GM18868 (cell line): ENCODE measurements around the gene DDX27.
"Not testable (repeated sequence)": the region's sequence is repeated elsewhere in the genome, so short reads cannot be mapped to it uniquely, and the experiment has no call there.

ENCODE experiments used
- ATAC-seq: cut with Tn5 transposase; IDR thresholded peaks from one replicate; pipeline ENCODE4 v1.9.1; 2021; ENCODE audit warnings: mild to moderate bottlenecking, moderate library complexity; ENCODE audit not compliant: unreplicated experiment

The DDX27 gene

DNA sequence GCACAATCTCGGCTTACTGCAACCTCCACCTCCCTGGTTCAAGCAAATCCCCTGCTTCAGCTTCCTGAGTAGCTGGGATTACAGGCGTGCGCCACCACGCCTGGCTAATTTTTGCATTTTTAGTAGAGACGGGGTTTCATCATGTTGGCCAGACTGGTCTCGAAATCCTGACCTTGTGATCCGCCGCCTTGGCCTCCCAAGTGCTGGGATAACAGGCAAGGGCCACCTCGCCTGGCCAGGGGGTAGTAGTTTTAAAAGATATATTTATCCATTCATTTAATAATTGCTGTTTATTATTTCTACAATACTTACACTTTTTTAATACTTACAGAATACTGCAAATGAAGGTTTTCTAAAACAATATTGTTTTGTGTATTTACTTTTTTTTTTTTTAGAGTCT is 15.5 kb upstream of the DDX27 start:
- ATAC-seq, result no peak

DNA sequence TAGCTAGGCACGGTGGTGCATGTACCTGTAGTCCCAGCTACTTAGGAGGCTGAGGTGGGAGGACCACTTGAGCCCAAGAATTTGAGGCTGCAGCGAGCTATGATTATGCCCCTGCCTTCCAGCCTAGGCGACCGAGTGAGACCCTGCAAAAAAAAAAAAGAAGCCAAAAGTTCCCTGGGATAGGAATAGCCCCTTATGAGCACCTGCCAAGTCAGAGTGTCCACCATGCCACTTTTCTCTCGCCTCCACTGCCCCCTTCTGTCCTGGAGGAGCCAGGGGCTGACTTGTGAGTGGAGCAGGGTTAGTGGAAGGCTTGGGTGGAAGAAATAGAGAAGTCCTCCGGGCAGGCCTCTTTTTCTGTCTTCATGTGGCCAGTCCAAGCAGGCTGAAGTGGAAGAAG is 12.1 kb upstream of the DDX27 start:
- ATAC-seq, result no peak

DNA sequence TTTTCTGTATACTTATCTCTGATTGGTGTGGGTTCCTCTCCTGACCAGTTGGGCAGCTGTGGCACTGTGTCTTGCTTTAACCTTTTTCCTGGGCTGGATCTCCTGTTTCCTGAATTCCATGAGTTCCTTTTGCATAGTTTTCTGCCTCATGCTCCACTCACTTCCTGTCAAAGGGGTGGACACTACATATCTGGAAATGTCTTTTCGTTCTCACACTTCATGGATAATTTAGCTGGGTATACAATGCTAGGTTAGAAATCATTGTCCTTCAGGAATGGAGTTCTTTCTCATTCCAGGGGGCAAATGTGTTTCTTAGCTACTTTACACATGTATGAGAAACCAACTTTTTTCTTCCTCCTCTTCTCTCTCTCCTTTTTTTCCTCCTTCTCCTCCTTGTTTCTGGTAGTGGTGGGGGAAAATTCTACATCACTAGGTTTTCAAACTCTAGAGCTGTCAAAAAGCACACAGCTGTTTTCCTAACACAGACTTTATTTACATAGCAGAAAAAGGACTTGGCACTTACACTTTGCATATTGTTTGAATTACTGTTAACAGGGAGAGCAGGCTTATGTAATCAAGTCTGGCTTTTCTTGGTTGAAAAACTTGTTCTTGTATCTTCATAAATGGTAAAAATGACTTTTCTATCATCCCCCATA is 9.0 kb upstream of the DDX27 start:
- ATAC-seq, result no peak

DNA sequence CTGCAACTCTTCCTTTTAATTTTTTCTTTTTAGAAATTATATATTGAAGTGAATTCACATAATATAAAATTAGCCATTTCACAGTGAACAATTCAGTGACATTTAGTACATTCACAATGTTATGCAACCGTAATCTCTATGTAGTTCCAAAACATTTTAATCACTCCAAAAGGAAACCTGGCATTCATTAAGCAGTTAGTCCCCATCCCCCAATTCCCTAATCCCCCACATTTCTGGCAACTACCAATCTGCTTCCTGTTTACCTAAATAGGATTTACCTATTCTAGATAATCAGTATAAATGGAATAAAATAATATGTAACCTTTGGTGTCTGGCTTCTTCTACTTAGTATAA is 8.5 kb upstream of the DDX27 start:
- ATAC-seq, result no peak

DNA sequence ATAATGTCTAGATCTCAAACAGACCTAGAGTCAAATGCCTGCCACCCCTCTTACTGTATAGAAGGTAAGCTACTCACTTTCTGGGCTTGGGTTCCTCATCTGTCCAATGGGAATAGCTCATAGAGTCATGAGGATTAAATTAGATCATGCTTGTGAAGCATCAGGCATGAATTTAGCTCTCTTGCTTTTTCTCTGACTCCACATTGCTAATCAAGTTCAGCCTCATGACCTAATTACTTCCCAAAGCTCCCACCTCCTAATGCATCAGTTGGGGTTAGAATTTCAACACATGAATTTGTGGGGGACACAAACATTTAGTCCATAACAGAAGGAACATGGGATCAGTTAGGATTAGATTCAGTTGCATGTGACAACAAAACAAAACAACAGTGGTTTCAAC is 4.6 kb upstream of the DDX27 start:
- no peak for ATAC-seq

DNA sequence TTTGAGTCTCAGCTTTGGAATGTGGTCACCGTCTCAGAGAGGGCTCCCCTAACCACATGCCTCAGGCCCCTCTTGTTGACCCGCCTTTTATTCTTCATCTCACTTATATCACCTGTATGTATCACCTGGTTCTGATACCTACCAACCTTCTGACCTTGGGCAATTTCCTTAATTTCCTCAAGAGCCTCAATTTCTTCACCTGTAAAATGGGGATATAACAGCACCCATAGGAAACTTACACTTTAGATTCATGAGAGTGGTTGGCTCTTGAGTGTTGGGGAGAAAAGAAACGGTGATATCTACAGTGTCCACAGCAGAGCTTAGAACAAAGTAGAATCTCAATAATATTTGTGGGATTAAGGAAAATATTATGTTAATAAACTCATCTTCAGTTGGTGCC is 4.0 kb upstream of the DDX27 start:
- no peak for ATAC-seq

DNA sequence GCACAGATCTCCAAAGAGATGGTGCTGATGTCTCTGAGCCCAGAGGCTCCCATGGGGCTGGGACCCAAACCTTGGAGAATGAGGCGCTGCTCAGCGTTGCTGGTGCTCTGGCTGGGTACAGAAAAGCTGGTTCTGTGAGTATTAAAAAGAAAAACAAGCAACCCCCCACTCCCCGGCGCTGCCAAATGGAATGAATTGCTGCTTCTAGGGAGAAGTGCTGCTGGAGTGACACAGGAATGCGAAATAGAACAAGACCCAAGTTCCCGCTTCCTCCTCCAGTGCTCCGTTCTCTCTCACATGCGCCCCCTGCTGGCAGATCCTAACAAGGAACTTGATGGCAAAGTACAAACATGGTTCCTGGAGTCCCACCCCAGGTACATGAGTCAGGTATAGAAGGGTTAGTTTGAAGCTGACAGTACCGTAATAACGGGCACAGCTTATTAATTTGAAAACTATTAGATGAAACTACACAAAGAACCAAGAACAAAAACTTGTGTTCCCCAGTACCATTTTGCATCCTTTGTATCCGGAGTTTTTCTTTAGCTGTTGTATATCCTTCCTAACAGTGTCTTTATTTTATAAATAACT is 2.1 kb upstream of the DDX27 start:
- no peak for ATAC-seq

DNA sequence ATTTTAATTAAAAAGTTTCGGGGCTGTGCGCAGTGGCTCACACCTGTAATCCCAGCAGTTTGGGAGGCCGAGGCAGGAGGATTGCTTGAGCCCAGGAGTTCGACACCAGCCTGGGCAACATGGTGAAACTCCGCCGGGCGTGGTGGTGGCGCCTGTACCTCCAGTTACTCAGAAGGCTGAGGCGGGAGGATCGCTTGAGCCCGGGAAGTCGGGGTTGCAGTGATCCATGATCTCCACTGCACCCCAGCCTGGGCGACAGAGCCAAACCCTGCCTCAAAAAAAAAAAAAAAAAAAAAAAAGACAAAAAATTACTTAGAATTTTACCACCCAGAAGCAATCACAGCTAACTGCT is 501 bp upstream of the DDX27 start:
- ATAC-seq, result not testable (repeated sequence)

DNA sequence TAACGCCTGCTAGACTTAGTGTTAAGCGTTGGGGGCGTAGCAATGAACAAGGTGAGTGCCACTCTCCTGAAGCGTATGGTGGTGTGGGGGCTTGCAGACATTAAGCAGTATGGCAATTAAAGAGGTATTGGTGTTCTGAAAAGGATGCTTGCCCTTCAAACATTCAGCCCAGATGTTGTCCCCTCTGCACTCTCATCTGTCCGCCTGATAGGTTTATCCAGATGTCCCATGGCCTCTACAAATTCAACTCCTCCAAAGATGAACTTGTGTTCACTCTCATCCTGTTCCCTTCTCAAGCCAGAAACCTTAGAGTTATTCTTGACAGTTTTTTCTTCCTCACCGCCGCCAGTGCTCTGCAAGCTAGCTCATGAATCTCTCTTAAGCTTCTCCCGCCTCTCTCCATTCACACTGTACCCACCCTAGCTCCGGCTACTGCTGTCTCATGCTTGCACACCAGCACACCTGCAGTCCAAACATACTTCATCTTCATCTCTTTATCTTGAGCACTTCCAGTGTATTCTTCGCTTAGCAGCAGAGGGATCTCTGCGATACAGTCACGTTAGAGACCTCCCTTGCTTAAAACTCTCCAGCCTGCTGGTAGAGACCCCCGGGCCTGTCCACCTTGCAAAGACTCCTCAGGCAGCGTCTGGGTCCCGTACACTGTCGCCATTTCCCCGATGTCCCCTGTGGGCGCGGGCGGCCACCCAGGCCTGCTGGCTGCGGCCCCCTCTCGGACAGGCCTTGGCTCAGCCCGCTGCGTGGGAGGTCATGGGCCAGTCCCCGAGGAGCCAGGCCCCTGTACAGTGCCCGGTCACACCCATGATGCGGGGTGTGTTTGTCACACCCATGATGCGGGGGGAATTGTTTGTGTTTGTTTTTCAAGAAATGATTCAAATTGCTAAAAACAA is 962 bp downstream of the DDX27 start:
- ATAC-seq, result no peak

DNA sequence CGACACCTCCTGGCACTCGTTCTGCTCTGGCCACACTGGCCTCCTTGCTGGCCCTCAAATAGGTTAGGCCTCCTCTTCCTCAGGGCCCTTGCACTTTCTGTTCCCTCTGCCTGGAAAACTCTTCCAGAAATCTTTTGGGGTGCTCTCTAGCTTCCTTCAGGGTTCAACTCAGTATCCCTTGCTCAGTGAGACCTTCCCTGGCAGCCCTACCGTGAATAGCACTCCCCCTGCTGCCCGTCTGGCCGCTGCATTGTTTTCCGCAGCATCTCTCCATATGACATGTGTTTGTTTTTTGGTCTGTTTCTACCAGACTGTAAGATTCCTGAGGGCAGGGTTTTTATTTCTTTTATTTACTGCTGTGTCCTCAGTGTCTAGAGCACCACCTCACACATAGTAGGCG is 6.7 kb downstream of the DDX27 start:
- no peak for ATAC-seq

DNA sequence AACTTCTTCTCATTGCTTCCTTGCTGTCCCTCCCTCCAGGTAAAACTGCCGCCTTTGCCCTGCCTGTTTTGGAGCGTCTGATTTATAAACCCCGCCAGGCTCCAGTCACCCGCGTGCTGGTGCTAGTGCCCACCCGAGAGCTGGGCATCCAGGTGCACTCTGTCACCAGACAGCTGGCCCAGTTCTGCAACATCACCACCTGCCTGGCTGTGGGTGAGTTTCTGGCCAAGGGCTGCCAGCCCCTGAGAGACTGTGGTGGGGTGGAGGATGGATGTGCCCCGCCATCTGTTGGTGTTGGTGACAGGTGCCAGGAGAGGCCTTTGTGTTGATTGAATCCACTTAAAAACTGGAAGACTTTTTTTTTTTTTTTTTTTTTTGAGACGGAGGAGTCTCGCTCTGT is 9.5 kb downstream of the DDX27 start:
- ATAC-seq, result no peak

DNA sequence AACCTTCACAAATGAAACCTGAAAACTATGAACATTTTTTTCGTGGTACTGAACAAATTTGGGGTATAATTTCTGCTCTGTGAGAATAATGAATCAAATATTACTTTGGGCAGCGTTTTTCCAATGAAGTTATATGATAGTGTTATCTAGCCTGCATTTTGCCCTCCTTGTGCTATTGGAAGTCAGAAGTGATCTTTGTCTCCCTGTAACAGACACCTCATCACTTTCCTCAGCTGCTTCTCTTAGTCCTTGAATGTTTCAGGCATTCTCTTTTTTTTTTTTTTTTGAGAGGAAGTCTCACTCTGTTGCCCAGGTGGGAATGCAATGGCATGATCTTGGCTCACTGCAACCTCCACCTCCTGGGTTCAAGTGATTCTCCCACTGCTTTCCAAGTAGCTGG is 10.2 kb downstream of the DDX27 start:
- no peak for ATAC-seq

DNA sequence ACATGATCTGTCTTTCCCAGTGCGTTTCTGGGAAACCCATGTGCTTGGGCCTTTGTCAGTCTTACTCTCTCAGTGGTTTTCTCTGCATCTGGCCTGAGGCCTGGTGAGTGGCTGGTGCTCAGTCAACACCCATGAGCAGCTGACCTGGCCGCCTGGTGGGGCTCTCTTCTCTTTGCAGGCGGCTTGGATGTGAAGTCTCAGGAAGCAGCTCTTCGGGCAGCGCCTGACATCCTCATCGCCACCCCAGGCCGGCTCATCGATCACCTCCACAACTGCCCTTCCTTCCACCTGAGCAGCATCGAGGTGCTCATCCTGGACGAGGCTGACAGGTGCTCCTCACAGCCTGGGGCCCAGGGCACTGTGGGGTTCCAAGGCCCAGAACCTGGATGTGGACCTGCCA is 10.8 kb downstream of the DDX27 start:
- no peak for ATAC-seq

DNA sequence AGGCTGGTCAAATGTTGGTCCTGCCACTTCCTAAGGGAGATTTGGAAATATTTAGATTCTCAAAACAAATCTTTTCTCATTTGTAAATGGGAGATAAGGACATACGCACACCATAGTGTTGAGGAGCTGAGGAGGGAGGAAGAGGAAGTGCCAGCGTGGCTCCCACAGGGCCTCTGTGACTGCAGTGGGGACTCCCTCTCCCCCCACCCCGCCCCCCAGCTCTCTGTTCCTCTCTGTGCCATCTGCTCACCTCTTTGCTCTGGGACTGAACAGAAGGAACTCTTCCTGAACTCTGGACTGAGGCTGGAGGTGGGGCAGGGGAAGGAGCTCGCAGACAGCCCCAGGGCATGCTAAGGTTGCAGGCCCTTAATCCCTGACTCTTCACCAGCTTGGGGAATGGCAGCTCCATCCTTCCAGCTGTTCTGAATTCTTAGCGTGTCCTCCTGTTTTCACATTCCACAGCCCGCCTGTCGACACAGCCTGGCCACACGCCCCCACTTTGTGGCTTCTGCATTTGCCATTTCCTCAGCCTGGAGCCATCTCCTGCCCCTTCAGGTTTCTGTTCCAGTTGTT is 11.4 kb downstream of the DDX27 start:
- no peak for ATAC-seq

DNA sequence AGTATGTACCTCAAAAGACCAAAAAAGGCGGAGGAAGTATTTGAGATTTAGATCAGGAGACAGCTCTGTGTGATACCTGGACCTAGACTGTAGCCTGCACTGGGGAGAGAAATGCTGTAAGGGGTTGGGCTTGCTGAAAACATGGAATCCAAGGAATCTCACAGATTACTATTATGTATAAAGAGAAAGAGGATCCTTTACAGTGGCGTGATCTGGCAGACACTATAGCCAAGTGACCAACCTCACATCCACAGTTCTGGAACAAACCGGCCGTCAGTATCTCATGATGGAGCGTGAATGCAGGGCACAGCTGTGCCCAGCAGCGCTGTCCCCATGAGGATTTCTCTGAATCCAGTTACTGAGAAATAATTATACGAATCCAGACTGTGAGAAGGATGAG is 12.3 kb downstream of the DDX27 start:
- ATAC-seq, result no peak

DNA sequence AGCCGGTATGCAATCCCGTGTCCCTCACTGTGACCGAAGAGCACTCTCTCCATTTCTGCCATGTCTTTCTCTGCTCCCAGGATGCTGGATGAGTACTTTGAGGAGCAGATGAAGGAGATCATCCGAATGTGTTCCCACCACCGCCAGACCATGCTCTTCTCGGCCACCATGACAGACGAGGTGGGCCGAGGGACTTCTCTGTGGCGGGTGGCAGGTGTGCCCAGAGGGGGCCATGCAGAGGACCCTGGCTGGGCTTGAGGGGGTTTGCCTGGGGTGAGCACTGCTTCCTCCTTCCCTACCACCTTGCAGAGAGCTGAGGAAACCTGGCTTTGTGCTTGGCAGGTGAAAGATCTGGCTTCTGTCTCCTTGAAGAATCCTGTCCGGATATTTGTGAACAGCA is 14.0 kb downstream of the DDX27 start:
- ATAC-seq, result no peak

DNA sequence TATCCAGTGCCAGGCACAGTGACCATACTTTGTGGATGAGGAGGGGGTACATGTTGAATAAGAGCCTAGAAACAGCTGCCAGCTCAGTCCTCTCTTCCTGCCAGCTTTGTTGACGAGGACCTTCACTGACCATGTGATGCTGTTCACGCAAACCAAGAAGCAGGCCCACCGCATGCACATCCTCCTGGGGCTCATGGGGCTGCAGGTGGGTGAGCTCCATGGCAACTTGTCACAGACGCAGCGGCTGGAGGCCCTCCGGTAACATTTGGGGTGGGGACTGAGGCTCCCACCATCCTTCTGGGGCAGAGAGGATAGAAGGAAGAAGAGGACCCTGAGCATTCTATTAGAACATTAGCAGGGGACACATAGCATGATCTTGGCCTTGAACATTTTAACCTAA is 15.6 kb downstream of the DDX27 start:
- no peak for ATAC-seq

DNA sequence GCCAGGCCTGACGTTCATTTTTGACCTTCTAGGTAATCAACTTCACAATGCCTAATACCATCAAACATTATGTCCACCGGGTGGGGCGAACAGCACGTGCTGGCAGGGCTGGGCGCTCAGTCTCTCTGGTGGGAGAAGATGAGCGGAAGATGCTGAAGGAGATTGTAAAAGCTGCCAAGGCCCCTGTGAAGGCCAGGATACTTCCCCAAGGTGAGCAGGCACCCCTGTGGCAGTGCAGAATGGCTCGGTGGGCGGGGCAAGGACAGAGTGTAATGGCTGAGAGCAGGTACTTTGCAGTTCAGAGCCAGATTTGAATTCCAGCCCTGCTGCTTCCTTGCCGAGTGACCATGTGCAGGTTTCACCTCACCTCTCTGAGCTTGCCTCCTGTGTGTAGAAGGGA is 17.1 kb downstream of the DDX27 start:
- ATAC-seq, result no peak

DNA sequence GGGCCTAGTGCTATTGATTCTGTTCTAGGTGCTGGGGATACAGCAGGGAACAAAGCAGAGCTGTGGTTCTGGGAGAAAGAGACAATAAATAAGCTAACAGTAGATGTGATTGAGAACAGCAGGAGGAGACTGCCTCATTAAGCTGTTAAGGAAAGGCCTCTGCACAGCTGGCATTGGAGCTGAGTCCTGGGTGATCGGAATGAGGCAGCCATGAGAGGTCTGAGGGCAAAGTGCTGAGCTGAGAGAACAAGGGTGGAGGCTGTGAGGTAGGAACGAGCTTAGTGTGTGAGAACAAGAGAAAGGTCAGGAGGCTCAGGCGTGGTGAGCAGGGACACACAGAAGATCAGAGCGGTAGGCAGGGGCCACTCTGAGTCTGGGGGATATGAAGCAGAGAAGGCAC is 18.3 kb downstream of the DDX27 start:
- no peak for ATAC-seq

DNA sequence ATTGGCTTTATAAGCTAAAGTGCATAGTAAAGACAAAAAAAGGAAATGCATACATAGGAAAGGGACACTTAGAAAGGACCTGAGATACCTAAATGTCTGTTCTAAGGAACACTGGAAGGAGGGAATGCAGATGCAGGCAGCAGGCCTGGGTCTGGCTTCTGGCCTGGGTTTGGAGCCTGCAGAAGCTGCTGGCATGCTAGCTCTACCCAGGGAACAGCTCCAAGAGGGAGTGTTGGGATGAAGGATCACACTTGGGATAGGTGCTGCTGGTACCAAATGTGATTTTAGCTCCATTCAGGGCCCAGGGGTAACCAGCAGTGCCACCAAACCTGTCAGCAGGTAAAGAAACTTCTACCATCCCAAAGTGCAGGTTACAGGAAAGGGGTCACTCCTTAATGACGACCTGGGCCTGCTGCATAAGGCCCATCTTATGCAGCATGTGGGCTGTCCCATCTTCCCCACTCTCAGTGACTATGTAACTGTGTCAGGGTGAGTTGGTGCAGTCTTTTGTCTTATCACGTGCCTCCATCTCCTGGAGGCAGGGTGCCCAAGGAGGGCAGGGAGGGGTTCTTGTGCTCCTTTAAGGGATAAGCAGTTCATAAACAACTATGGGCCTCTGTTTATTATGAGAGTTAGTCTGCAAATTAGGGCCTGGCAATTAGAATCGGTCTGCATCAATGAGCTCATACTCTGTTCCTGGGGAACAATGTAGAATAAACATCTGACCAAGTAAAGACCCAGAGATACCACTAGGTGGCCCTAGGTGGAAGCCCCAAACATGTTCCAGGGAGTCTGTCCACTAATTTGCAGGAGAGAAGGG is 26.9 kb downstream of the DDX27 start:
- no peak for ATAC-seq

DNA sequence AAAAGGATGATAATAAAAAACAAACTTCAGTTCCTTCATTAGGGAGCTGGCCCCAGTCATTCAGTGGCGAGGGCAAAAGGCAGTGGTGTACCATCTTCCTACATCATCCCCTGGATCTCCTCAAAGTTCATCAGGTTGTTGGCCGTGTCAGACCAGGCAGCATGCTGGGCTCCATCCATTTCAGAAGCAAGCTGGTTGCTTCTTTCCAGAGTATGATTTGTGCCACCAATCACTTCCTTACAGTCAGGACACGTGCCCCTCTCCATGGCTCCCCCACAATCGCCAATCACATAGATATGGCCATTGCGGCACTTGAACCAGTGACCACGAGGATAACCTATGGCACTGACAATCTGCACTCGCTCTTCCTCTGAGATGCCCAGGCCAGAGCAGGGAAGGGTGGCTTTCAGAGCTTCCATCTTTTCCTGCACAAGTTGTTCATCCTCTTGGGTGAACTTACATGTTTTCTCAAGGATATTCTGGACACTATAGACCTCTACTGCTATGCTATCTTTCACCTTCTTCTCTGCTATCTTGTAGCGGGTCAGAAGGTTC is 28.0 kb downstream of the DDX27 start:
- ATAC-seq, result no peak
